ENCODE measurements around the gene GOLPH3. TPM values are rescaled to one million over a fixed set of nuclear protein-coding genes. Genes with fewer than 3 reads are reported as not detected.
A peak's percentile ranks its signal among the peaks of the same experiment; 100 is the strongest.
"Not testable (repeated sequence)": the region's sequence is repeated elsewhere in the genome, so short reads cannot be mapped to it uniquely, and the experiment has no call there.

GOLPH3 gene
- total RNA-seq, 1 donor from 2014 or later = 92.7 TPM

- no peaks in the 10 kb centered on the region for H3K36me3 Mint-ChIP-seq (ENCODE audit: low read depth)
Measured at GRCh38 chr5:32193591-32193990, 19.5 kb upstream of the GOLPH3 start.

GRCh38 chr5:32190095-32190494 lies 16.0 kb upstream of the GOLPH3 start:
- intact Hi-C loops (cut with micrococcal nuclease) = no loop called here
- Mint-ChIP-seq H3K36me3 (ENCODE audit: low read depth) (no peaks in the 10 kb centered on the region), H3K9me3 (peaks cover 7% of the 10 kb centered on the region), H3K4me3 (no peak overlapping the region), H3K27ac (no peak overlapping the region), H3K27me3 (peaks cover 11% of the 10 kb centered on the region), H3K4me1 (peaks cover 4% of the 10 kb centered on the region)
- no peak for DNase-seq

More at GRCh38 chr5:32193591-32193990, 19.5 kb upstream of the GOLPH3 start:
- H3K27ac Mint-ChIP-seq = peak overlapping the region; percentile 1
- H3K4me1 Mint-ChIP-seq = peaks cover 4% of the 10 kb centered on the region
- H3K9me3 Mint-ChIP-seq = no peaks in the 10 kb centered on the region
- DNase-seq = no peak
- intact Hi-C loops (cut with micrococcal nuclease) = no loop called here
- peaks cover 16% of the 10 kb centered on the region for H3K27me3 Mint-ChIP-seq
- H3K4me3 Mint-ChIP-seq = no peak overlapping the region

- Mint-ChIP-seq H3K27me3 (peaks cover 3% of the 10 kb centered on the region), H3K27ac (no peak overlapping the region)
- intact Hi-C loops (cut with micrococcal nuclease) = no loop called here
Measured at GRCh38 chr5:32187675-32188074, 13.6 kb upstream of the GOLPH3 start.

GRCh38 chr5:32182463-32183063 lies 8.4 kb upstream of the GOLPH3 start:
- Mint-ChIP-seq H3K36me3 (ENCODE audit: low read depth) (no peaks in the 10 kb centered on the region), H3K9me3 (peaks cover 4% of the 10 kb centered on the region), H3K27me3 (no peaks in the 10 kb centered on the region), H3K27ac (no peak overlapping the region), H3K4me1 (peaks cover 4% of the 10 kb centered on the region), H3K4me3 (no peak overlapping the region)
- DNase-seq = no peak
- intact Hi-C loops (cut with micrococcal nuclease) = no loop called here

More at GRCh38 chr5:32187675-32188074, 13.6 kb upstream of the GOLPH3 start:
- no peaks in the 10 kb centered on the region for H3K36me3 Mint-ChIP-seq (ENCODE audit: low read depth)
- peaks cover 2% of the 10 kb centered on the region for H3K4me1 Mint-ChIP-seq
- DNase-seq = no peak
- H3K9me3 Mint-ChIP-seq = peaks cover 7% of the 10 kb centered on the region
- H3K4me3 Mint-ChIP-seq = no peak overlapping the region

GRCh38 chr5:32173267-32174010 lies 680 bp downstream of the GOLPH3 start:
- peak overlapping the region; percentile 95 for H3K4me3 Mint-ChIP-seq
- H3K27ac Mint-ChIP-seq = peak overlapping the region; percentile 96
- no peaks in the 10 kb centered on the region for H3K9me3 Mint-ChIP-seq
- no peaks in the 10 kb centered on the region for H3K27me3 Mint-ChIP-seq
- intact Hi-C loops (cut with micrococcal nuclease) = loop anchor here (1.0 to 5.0 kb wide), 7 partner anchors 35 to 271 kb away; partner anchors contain the start of gene ZFR
- peaks cover 45% of the 10 kb centered on the region for H3K36me3 Mint-ChIP-seq (ENCODE audit: low read depth)
- H3K4me1 Mint-ChIP-seq = peaks cover 38% of the 10 kb centered on the region
- peak; percentile 83 for DNase-seq

- H3K27me3 Mint-ChIP-seq = no peaks in the 10 kb centered on the region
- peak overlapping the region; percentile 96 for H3K27ac Mint-ChIP-seq
- H3K4me3 Mint-ChIP-seq = peak overlapping the region; percentile 95
- H3K36me3 Mint-ChIP-seq (ENCODE audit: low read depth) = peaks cover 50% of the 10 kb centered on the region
- DNase-seq = no peak
- H3K4me1 Mint-ChIP-seq = peaks cover 41% of the 10 kb centered on the region
- intact Hi-C loops (cut with micrococcal nuclease) = loop anchor here (1.0 to 5.0 kb wide), 4 partner anchors 56 to 641 kb away; partner anchors contain the start of genes C5orf22 and DROSHA
- no peaks in the 10 kb centered on the region for H3K9me3 Mint-ChIP-seq
Measured at GRCh38 chr5:32172923-32173266, 1.2 kb downstream of the GOLPH3 start.

GRCh38 chr5:32172186-32172911 lies 1.8 kb downstream of the GOLPH3 start:
- H3K4me1 Mint-ChIP-seq = peaks cover 39% of the 10 kb centered on the region
- DNase-seq = peak; percentile 82
- H3K9me3 Mint-ChIP-seq, H3K27me3 Mint-ChIP-seq: not testable (repeated sequence)
- peak overlapping the region; percentile 95 for H3K4me3 Mint-ChIP-seq
- intact Hi-C loops (cut with micrococcal nuclease) = loop anchor here (1.0 to 5.0 kb wide), 4 partner anchors 55 to 640 kb away; partner anchors contain the start of genes C5orf22 and DROSHA
- H3K27ac Mint-ChIP-seq = peak overlapping the region; percentile 96
- H3K36me3 Mint-ChIP-seq (ENCODE audit: low read depth) = peaks cover 54% of the 10 kb centered on the region

GRCh38 chr5:32170303-32171151 lies 3.6 kb downstream of the GOLPH3 start:
- H3K36me3 Mint-ChIP-seq (ENCODE audit: low read depth) = peaks cover 58% of the 10 kb centered on the region

GRCh38 chr5:32168460-32169033 lies 5.6 kb downstream of the GOLPH3 start:
- H3K4me3 Mint-ChIP-seq = no peak overlapping the region
- intact Hi-C loops (cut with micrococcal nuclease) = no loop called here
- H3K36me3 Mint-ChIP-seq (ENCODE audit: low read depth) = peaks cover 65% of the 10 kb centered on the region
- no peak for DNase-seq
- H3K4me1 Mint-ChIP-seq = peaks cover 39% of the 10 kb centered on the region
- no peaks in the 10 kb centered on the region for H3K27me3 Mint-ChIP-seq
- H3K27ac Mint-ChIP-seq = peak overlapping the region; percentile 41
- no peaks in the 10 kb centered on the region for H3K9me3 Mint-ChIP-seq

More at GRCh38 chr5:32170303-32171151, 3.6 kb downstream of the GOLPH3 start:
- Mint-ChIP-seq H3K27me3 (no peaks in the 10 kb centered on the region), H3K9me3 (no peaks in the 10 kb centered on the region), H3K27ac (peak overlapping the region; percentile 49), H3K4me3 (peak overlapping the region; percentile 59), H3K4me1 (peaks cover 39% of the 10 kb centered on the region)
- no peak for DNase-seq
- intact Hi-C loops (cut with micrococcal nuclease) = loop anchor here (5.0 kb wide), 2 partner anchors 53 to 157 kb away; no protein-coding TSS in a partner anchor

- intact Hi-C loops (cut with micrococcal nuclease) = no loop called here
- no peak for DNase-seq
- H3K27ac Mint-ChIP-seq = peak overlapping the region; percentile 58
- no peaks in the 10 kb centered on the region for H3K9me3 Mint-ChIP-seq
- peaks cover 50% of the 10 kb centered on the region for H3K36me3 Mint-ChIP-seq (ENCODE audit: low read depth)
- no peak overlapping the region for H3K4me3 Mint-ChIP-seq
- H3K4me1 Mint-ChIP-seq = peaks cover 35% of the 10 kb centered on the region
- H3K27me3 Mint-ChIP-seq = no peaks in the 10 kb centered on the region
Measured at GRCh38 chr5:32165597-32165996, 8.5 kb downstream of the GOLPH3 start.

GRCh38 chr5:32163785-32164184 lies 10.3 kb downstream of the GOLPH3 start:
- DNase-seq = no peak
- Mint-ChIP-seq H3K36me3 (ENCODE audit: low read depth) (peaks cover 36% of the 10 kb centered on the region), H3K27me3 (no peaks in the 10 kb centered on the region), H3K4me3 (peak overlapping the region; percentile 12), H3K9me3 (no peaks in the 10 kb centered on the region), H3K4me1 (peaks cover 20% of the 10 kb centered on the region), H3K27ac (no peak overlapping the region)
- intact Hi-C loops (cut with micrococcal nuclease) = no loop called here

GRCh38 chr5:32163053-32163452 lies 11.1 kb downstream of the GOLPH3 start:
- no peak for DNase-seq
- no peak overlapping the region for H3K27ac Mint-ChIP-seq
- peaks cover 28% of the 10 kb centered on the region for H3K36me3 Mint-ChIP-seq (ENCODE audit: low read depth)
- intact Hi-C loops (cut with micrococcal nuclease) = no loop called here
- H3K27me3 Mint-ChIP-seq = no peaks in the 10 kb centered on the region
- H3K4me3 Mint-ChIP-seq = no peak overlapping the region
- H3K4me1 Mint-ChIP-seq = peaks cover 14% of the 10 kb centered on the region
- H3K9me3 Mint-ChIP-seq = no peaks in the 10 kb centered on the region

- intact Hi-C loops (cut with micrococcal nuclease) = no loop called here
- no peaks in the 10 kb centered on the region for H3K27me3 Mint-ChIP-seq
- DNase-seq = no peak
- H3K4me3 Mint-ChIP-seq = no peak overlapping the region
- peaks cover 16% of the 10 kb centered on the region for H3K36me3 Mint-ChIP-seq (ENCODE audit: low read depth)
- no peak overlapping the region for H3K27ac Mint-ChIP-seq
- peaks cover 13% of the 10 kb centered on the region for H3K4me1 Mint-ChIP-seq
- no peaks in the 10 kb centered on the region for H3K9me3 Mint-ChIP-seq
Measured at GRCh38 chr5:32160228-32160627, 13.9 kb downstream of the GOLPH3 start.

Data from activated CD4-positive, alpha-beta T cell treated with anti-CD3 and anti-CD28 coated beads, Interleukin-2, amount 10 ng/mL, durations not matched to agents 24 days and 14 days (primary cell).